Measurements from ENCODE around the gene BORA. TPM values are rescaled to one million over a fixed set of nuclear protein-coding genes. Genes with fewer than 3 reads are reported as not detected.
"Not testable (repeated sequence)": the region's sequence is repeated elsewhere in the genome, so short reads cannot be mapped to it uniquely, and the experiment has no call there.

Gene BORA

DNA sequence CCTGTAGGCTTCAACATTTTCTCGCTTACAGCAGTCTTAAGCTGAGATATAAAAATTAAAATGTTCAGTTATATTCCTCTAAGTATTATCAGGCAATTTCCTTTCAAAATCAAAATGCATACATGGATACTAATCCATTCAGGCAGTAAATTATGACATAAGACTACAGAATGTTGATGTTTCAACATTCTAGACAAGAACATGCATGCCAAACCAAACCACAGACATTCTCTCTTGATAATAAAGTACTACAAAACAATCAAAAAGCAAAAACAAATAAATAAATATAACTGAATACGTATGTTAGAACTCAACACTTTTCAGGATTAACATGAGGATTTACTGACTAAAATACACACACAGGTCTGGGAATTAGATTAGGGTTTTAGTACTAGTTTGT is 46.3 kb downstream of the BORA start:
- Histone ChIP-seq H3K27me3 (ENCODE audit: control insufficient read depth, insufficient read depth, low read length) (no peaks in the 10 kb centered on the region), H3K4me3 (ENCODE audit: low read length) (no peak overlapping the region), H3K9me3 (replicated peaks; ENCODE audit: low read length) (no peaks in the 10 kb centered on the region), H3K4me2 (ENCODE audit: low read length) (no peak overlapping the region), H3K4me1 (ENCODE audit: control insufficient read depth, insufficient read depth, low read length) (no peaks in the 10 kb centered on the region), H3K9ac (ENCODE audit: low read depth, low read length) (no peak overlapping the region), H3K36me3 (ENCODE audit: insufficient read depth, low read length) (peaks cover 89% of the 10 kb centered on the region)

DNA sequence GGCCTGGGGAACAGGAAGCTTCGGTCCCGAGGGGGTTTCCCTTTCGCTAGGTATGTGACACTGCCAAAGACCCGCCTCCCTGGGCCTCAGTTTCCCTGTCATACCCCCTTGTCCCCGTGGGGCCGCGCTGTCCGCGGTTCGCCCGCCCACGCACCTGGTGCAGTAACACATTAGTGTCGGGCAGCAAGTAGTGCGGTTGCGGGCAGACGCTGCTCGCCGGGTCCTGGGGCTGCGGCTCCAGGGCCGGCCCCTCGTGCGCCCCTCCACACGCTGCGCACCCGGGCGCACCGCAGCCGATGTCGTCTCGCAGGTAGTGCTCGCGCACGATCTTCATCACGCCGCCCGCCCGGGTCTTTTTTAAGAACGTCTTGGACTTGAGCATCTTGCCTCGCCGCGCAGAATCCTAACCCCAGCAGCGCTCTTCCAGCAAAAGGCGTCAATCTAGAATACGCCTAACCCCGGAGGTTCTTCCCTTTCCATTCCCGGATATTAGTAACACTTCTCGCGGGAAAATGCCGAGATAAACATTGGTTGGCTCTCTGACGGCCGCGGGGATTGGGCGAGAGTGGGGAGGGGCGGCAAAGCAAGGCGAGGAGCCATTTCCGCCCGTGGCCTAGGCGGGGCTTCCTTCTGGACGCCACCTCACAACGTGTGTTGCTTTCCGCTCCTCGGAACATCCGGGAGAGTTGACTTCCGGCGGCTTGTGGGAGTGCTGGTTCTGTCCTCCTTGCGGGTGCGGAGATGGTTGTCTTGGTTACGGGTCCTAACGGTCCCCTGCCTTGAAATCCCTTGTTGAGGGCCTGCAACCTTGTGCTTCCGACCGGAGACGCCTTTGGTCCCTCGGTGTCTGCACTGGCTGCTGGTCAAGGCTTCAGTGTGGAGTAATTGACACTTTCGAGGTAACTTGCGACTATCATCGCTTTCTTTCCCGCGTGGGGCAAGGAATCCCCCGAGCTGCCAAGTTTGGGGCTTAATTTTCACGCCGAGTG is 54.0 kb downstream of the BORA start, which contains the start of the genes DIS3 and PIBF1:
TSS of gene DIS3 (minus strand) at position 450 of the 989 bp plus-strand sequence. CDS start at position 382, 68 bp downstream.
TSS of gene PIBF1 (plus strand) at position 683 of the 989 bp plus-strand sequence. CDS start 1,337 bp downstream, outside the sequence.
- Histone ChIP-seq H3K4me1 (ENCODE audit: control insufficient read depth, insufficient read depth, low read length) (peaks cover 17% of the 10 kb centered on the region), H3K9ac (ENCODE audit: low read depth, low read length) (peak within 1 kb of the TSS; percentile 94), H3K36me3 (ENCODE audit: insufficient read depth, low read length) (peaks cover 23% of the 10 kb centered on the region), H3K9me3 (replicated peaks; ENCODE audit: low read length) (no peaks in the 10 kb centered on the region), H3K4me2 (ENCODE audit: low read length) (peak within 1 kb of the TSS; percentile 85), H3K4me3 (ENCODE audit: low read length) (peak within 1 kb of the TSS; percentile 83), H3K27me3 (ENCODE audit: control insufficient read depth, insufficient read depth, low read length) (no peaks in the 10 kb centered on the region)

DNA sequence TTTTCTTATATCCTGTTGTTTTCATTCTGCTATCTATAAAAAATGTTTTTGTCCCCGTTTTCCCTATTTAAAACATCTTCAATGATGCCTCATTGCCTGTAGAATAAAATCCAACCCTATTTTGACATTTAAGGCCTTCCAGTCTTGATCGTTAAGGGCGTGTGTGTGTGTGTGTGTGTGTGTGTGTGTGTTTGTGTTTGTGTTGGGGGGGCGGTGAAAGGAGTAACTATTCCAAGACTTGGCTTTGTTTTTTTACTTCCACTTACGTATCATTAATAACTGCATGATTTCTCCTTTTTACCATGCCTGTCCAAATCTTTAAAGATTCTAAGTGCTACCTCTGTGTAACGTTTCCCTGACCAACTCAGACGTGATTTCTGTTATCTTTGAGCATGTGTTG is 55.0 kb downstream of the BORA start:
- Histone ChIP-seq H3K9me3 (replicated peaks; ENCODE audit: low read length) (no peaks in the 10 kb centered on the region), H3K9ac (ENCODE audit: low read depth, low read length) (peak overlapping the region; percentile 94), H3K4me3 (ENCODE audit: low read length) (peak overlapping the region; percentile 83), H3K27me3 (ENCODE audit: control insufficient read depth, insufficient read depth, low read length) (no peaks in the 10 kb centered on the region), H3K4me1 (ENCODE audit: control insufficient read depth, insufficient read depth, low read length) (peaks cover 17% of the 10 kb centered on the region), H3K36me3 (ENCODE audit: insufficient read depth, low read length) (peaks cover 13% of the 10 kb centered on the region), H3K4me2 (ENCODE audit: low read length) (peak overlapping the region; percentile 85)

DNA sequence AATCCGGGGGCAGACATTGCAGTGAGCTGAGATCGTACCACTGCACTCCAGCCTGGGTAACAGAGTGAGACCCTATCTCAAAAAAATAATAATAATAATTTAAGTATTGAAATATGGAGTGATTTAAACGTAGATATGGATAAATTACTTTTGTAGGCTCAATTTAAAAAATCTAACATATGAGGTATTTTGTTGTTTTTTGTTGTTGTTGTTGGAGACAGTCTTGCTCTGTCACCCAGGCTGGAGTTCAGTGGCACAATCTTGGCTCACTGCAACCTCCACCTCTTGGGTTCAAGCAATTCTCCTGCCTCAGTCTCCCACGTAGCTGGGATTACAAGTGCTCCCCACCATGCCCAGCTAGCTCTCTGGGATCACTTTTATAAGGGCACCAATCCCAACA is 57.0 kb downstream of the BORA start:
- H3K36me3 ChIP-seq (ENCODE audit: insufficient read depth, low read length); H3K9ac ChIP-seq (ENCODE audit: low read depth, low read length); H3K9me3 ChIP-seq (replicated peaks; ENCODE audit: low read length); H3K4me2 ChIP-seq (ENCODE audit: low read length); H3K4me3 ChIP-seq (ENCODE audit: low read length); H3K27me3 ChIP-seq (ENCODE audit: control insufficient read depth, insufficient read depth, low read length): not testable (repeated sequence)
- H3K4me1 ChIP-seq (ENCODE audit: control insufficient read depth, insufficient read depth, low read length) = peaks cover 12% of the 10 kb centered on the region

DNA sequence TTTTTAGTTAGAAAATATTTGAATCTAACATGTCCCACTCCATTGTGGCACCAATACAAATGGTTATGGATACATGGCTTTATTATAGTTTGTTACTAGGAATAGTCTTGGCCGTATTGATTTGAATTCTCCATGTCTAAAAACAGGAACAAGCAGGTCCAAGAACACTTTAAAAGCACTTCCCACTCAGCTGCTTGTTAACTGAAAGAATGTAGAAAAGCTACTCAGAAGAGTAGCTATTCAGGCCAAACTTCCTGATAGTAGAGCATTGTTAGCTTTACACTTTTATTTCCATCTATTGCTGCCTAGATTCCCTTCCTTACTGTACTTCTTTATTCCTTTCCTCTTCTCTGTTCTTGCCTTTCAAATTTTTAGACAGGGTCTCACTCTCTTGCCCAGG is 61.1 kb downstream of the BORA start:
- Histone ChIP-seq H3K4me1 (ENCODE audit: control insufficient read depth, insufficient read depth, low read length) (peaks cover under 1% of the 10 kb centered on the region), H3K9ac (ENCODE audit: low read depth, low read length) (no peak overlapping the region), H3K4me3 (ENCODE audit: low read length) (no peak overlapping the region), H3K9me3 (replicated peaks; ENCODE audit: low read length) (no peaks in the 10 kb centered on the region), H3K36me3 (ENCODE audit: insufficient read depth, low read length) (peaks cover 22% of the 10 kb centered on the region), H3K4me2 (ENCODE audit: low read length) (no peak overlapping the region), H3K27me3 (ENCODE audit: control insufficient read depth, insufficient read depth, low read length) (no peaks in the 10 kb centered on the region)

DNA sequence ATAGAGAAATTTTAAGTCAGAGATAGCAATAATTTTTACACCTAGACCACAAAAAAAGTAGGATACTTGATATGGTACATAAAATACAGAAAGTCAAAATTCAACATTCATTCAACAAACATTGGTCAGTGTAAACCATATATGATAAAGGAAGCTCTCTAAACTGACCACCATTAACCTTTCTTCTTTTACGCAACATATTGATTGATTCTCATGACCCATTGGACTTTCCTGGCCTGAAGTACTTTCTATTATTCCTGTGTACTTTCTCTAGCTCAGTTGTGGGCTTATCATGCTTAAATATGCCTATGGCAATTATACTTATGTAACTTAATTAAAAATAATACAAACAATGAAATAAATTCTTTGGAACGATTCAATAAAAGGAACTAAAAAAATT is 64.9 kb downstream of the BORA start:
- H3K27me3 ChIP-seq (ENCODE audit: control insufficient read depth, insufficient read depth, low read length) = no peaks in the 10 kb centered on the region
- H3K4me3 ChIP-seq (ENCODE audit: low read length) = no peak overlapping the region
- H3K4me1 ChIP-seq (ENCODE audit: control insufficient read depth, insufficient read depth, low read length) = no peaks in the 10 kb centered on the region
- H3K4me2 ChIP-seq (ENCODE audit: low read length) = no peak overlapping the region
- no peaks in the 10 kb centered on the region for H3K9me3 ChIP-seq (replicated peaks; ENCODE audit: low read length)
- H3K9ac ChIP-seq (ENCODE audit: low read depth, low read length) = no peak overlapping the region
- H3K36me3 ChIP-seq (ENCODE audit: insufficient read depth, low read length) = peaks cover 49% of the 10 kb centered on the region

DNA sequence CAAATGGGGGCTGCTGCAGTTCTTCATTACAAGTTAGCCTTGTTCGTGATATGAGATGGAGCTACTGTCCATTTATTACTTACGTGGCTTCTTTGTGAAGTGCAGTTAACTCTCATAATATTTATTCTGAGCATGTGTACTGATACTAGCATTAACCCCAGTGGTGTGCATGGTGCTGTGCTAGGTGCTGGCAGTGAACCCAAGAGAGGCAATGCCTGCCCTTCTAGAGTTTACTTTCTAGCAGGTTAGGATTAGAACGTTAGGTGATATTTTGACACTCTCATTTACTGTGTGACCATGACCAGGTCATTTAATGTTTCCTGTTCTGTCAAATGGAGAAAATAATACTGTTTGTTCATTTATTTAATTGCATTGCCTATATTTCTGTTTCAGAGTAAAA is 71.1 kb downstream of the BORA start:
- Histone ChIP-seq H3K9me3 (replicated peaks; ENCODE audit: low read length) (no peaks in the 10 kb centered on the region), H3K4me1 (ENCODE audit: control insufficient read depth, insufficient read depth, low read length) (no peaks in the 10 kb centered on the region), H3K36me3 (ENCODE audit: insufficient read depth, low read length) (peaks cover 52% of the 10 kb centered on the region), H3K9ac (ENCODE audit: low read depth, low read length) (no peak overlapping the region), H3K4me2 (ENCODE audit: low read length) (no peak overlapping the region), H3K27me3 (ENCODE audit: control insufficient read depth, insufficient read depth, low read length) (no peaks in the 10 kb centered on the region), H3K4me3 (ENCODE audit: low read length) (no peak overlapping the region)

DNA sequence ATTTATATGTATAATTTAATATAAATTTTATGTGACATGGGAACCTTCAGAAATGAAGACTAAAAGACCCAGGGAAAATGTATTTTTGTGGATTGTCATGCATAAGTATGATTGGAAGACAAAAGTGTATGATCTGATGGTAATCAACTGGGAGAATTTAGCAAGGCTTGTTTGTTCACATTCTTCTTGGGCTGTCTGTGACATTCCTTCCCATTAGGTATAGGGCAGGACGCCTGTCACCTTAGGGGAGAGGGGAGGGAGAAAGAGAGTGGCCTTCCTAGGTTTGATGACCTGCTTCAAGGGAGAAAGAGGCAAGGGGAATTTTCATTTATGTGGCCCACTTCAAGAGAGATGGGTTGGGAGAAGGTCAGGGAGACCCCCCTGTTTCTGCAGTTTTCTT is 76.6 kb downstream of the BORA start:
- Histone ChIP-seq H3K4me1 (ENCODE audit: control insufficient read depth, insufficient read depth, low read length) (no peaks in the 10 kb centered on the region), H3K9me3 (replicated peaks; ENCODE audit: low read length) (no peaks in the 10 kb centered on the region), H3K4me2 (ENCODE audit: low read length) (no peak overlapping the region), H3K36me3 (ENCODE audit: insufficient read depth, low read length) (peaks cover 13% of the 10 kb centered on the region), H3K27me3 (ENCODE audit: control insufficient read depth, insufficient read depth, low read length) (no peaks in the 10 kb centered on the region), H3K4me3 (ENCODE audit: low read length) (no peak overlapping the region), H3K9ac (ENCODE audit: low read depth, low read length) (no peak overlapping the region)

Small RNA genes within 50 kb of the gene (small RNA-seq; reads per million reads assigned to genes)
- not detected for gene RNU6-80P
